HepG2 (cell line): Measurements from ENCODE around the gene PPP1R12C. TPM values are rescaled to one million over a fixed set of nuclear protein-coding genes. Genes with fewer than 3 reads are reported as not detected.

ENCODE experiments used
- ATAC-seq: fragments of 200-7000 bp; cut with Tn5 transposase; 3 replicates; pipeline ENCODE4 v1.9.1; 2020; ENCODE audit warnings: mild to moderate bottlenecking, moderate library complexity
- BruUV-seq: library from RNA; stranded (reverse); fragments of 400-500 nt; replicated peaks from 2 replicates; lab custom pipeline; 2021; lab: Mats Ljungman, UMichigan
- CTCF ChIA-PET: fragments of 300-600 bp; formaldehyde crosslinking; extraction: SDS; loops from one replicate; lab custom pipeline; 2021; ENCODE audit warnings: low total read pairs, inconsistent platforms, low intra/inter-chr PET ratio; lab: Yijun Ruan, JAX
- POLR2A ChIA-PET: fragments of 350-600 bp; sonication (Branson Sonifier 250); formaldehyde crosslinking; loops from one replicate; lab custom pipeline; 2020; ENCODE audit warnings: antibody characterized with exemption, inconsistent platforms; lab: Yijun Ruan, JAX
- DNase-seq: peaks from one replicate; pipeline ENCODE4 v3.0.0-alpha.2; 2015; ENCODE audit warnings: low spot score
- FAIRE-seq: peaks from 3 replicates; lab custom pipeline; 2011; peaks lifted over from hg19 to GRCh38; lab: Jason Lieb, UNC
- H2AFZ ChIP-seq: one replicate; pipeline ENCODE4 v1.6.1; 2011; ENCODE audit warnings: low read length, inconsistent platforms
- H3K27ac ChIP-seq: fragments of 300-600 bp; 3 replicates; pipeline ENCODE4 v1.8.0; 2011; ENCODE audit warnings: mixed run types, mild to moderate bottlenecking, mixed read lengths, low read length, inconsistent platforms; ENCODE audit not compliant: insufficient read depth; ENCODE audit errors: extremely low read length
- H3K27me3 ChIP-seq, 2 experiments: fragments of 200-600 bp in 1 of 2; 2 replicates in 1 of 2; 3 replicates in 1 of 2; pipeline versions ENCODE4 v1.6.0 to v1.8.0; 2011; ENCODE audit warnings: low read length in 2 of 2, mild to moderate bottlenecking in 2 of 2, moderate library complexity in 2 of 2, inconsistent platforms in 1 of 2; ENCODE audit not compliant: insufficient read depth in 2 of 2, control insufficient read depth in 1 of 2
- H3K36me3 ChIP-seq, 2 experiments: fragments of 200-600 bp in 1 of 2; replicated peaks in 1 of 2; 2 replicates in 1 of 2; 3 replicates in 1 of 2; pipeline versions ENCODE4 v1.5.1 to v1.8.0; 2011; ENCODE audit warnings: low read length in 2 of 2, inconsistent platforms in 1 of 2; ENCODE audit not compliant: insufficient read depth in 2 of 2, control insufficient read depth in 1 of 2
- H3K4me1 ChIP-seq: 2 replicates; pipeline ENCODE4 v1.5.1; 2012; ENCODE audit warnings: low read length, inconsistent platforms; ENCODE audit not compliant: insufficient read depth
- H3K4me2 ChIP-seq: 2 replicates; pipeline ENCODE4 v1.6.0; 2011; ENCODE audit warnings: low read depth, low read length, inconsistent platforms
- H3K4me3 ChIP-seq, 3 experiments: fragments of 200-600 bp in 1 of 3; sonication (generic), shearing (Covaris generic) in 1 of 3; replicated peaks in 1 of 3; 2 replicates each; pipeline ENCODE4 v1.5.1; 2011 to 2016; ENCODE audit warnings: low read length in 3 of 3, inconsistent platforms in 2 of 3, low read depth in 2 of 3, mild to moderate bottlenecking in 2 of 3, control low read depth in 1 of 3, mixed read lengths in 1 of 3; ENCODE audit not compliant: insufficient read depth in 1 of 3
- H3K79me2 ChIP-seq: one replicate; pipeline ENCODE4 v1.6.1; 2011; ENCODE audit warnings: low read length, inconsistent platforms; ENCODE audit not compliant: insufficient read depth
- H3K9ac ChIP-seq: 2 replicates; pipeline ENCODE4 v1.6.0; 2011; ENCODE audit warnings: mild to moderate bottlenecking, low read depth, low read length, inconsistent platforms; ENCODE audit not compliant: insufficient read depth
- H3K9me3 ChIP-seq: 2 replicates; pipeline ENCODE4 v1.5.1; 2012; ENCODE audit warnings: mild to moderate bottlenecking, low read length
- H4K20me1 ChIP-seq: 2 replicates; pipeline ENCODE4 v1.6.0; 2011; ENCODE audit warnings: inconsistent platforms, mild to moderate bottlenecking, low read length, moderate library complexity; ENCODE audit not compliant: insufficient read depth
- CBX2 ChIP-seq, 2 experiments: fragments of 200-600 bp in 1 of 2; sonication (generic); formaldehyde crosslinking in 1 of 2; IDR thresholded peaks; 2 replicates each; pipeline versions ENCODE4 v1.7.0 to v1.8.1; 2018 to 2022; ENCODE audit warnings: low read depth in 2 of 2, low read length in 1 of 2, mild to moderate bottlenecking in 1 of 2, missing genetic modification reagents in 1 of 2
- FOXO1 ChIP-seq: sonication (generic); formaldehyde crosslinking; IDR thresholded peaks from 2 replicates; pipeline ENCODE4 v1.4.0; 2020; ENCODE audit warnings: missing genetic modification reagents
- HNRNPK ChIP-seq: fragments of 200-400 bp; formaldehyde crosslinking; IDR thresholded peaks from 2 replicates; pipeline ENCODE4 v1.6.1; 2018; ENCODE audit warnings: low read length, low read depth, moderate library complexity, mild to moderate bottlenecking; ENCODE audit not compliant: poor library complexity, severe bottlenecking
- KDM1A ChIP-seq: IDR thresholded peaks from 2 replicates; pipeline ENCODE4 v1.6.1; 2016; ENCODE audit warnings: missing compliant biosample characterization
- MLX ChIP-seq: IDR thresholded peaks from 2 replicates; pipeline ENCODE4 v1.6.1; 2016
- PCBP1 ChIP-seq: fragments of 200-400 bp; formaldehyde crosslinking; IDR thresholded peaks from 2 replicates; pipeline ENCODE4 v1.6.1; 2017; ENCODE audit warnings: mild to moderate bottlenecking, low read depth, low read length, borderline replicate concordance
- ZBTB4 ChIP-seq: sonication (generic); formaldehyde crosslinking; IDR thresholded peaks from 2 replicates; pipeline ENCODE4 v1.4.0; 2020; ENCODE audit warnings: missing genetic modification reagents, mild to moderate bottlenecking, borderline replicate concordance
- ZNF121 ChIP-seq: sonication (generic); formaldehyde crosslinking; IDR thresholded peaks from 2 replicates; pipeline ENCODE4 v1.5.0; 2020; ENCODE audit warnings: mild to moderate bottlenecking, missing genetic modification reagents
- ZNF234 ChIP-seq: sonication (generic); formaldehyde crosslinking; conservative IDR thresholded peaks from 2 replicates; pipeline ENCODE4 v1.5.1; 2020; ENCODE audit warnings: mild to moderate bottlenecking, missing genetic modification reagents
- WGBS: methylation state at CpG from one replicate; pipeline ENCODE4 v1.1.6; 2017; ENCODE audit warnings: low lambda C conversion rate; 5-methylcytosine and 5-hydroxymethylcytosine counted together
- in situ Hi-C: cut with HindIII; loops from 2 replicates; pipeline ENCODE4 v1.10.0; 2017; ENCODE audit warnings: low pct_unique_long_range_greater_than_20kb; ENCODE audit not compliant: extremely low pct_ligation_motif_present
- intact Hi-C: fragments of 100-400 bp; cut with micrococcal nuclease; formaldehyde crosslinking; loops from one replicate; pipeline ENCODE4 v1.10.0; 2022; ENCODE audit not compliant: unreplicated experiment
- polyA plus RNA-seq, 8 experiments: library from polyadenylated mRNA; depleted of rRNA in 3 of 8; stranded (reverse) in 7 of 8; unstranded in 1 of 8; fragments of >200 nt; fragmentation: Illumina TruSeq in 4 of 8; extraction: Trizol in 4 of 8; gene quantifications; 2 replicates each; pipeline versions ENCODE4 v1.2.1 to v1.2.3, GENCODE V29; 2011 to 2016; ENCODE audit warnings: low read depth in 4 of 8, missing spikeins in 1 of 8, mixed read lengths in 1 of 8; ENCODE audit not compliant: insufficient read depth in 1 of 8
- total RNA-seq, 5 experiments: library from RNA; depleted of rRNA; stranded (reverse); fragments of >200 nt; fragmentation: Illumina TruSeq; extraction: Trizol; gene quantifications; 2 replicates each; pipeline ENCODE4 v1.2.3, GENCODE V29; 2016; ENCODE audit warnings: low read depth in 1 of 5

Gene PPP1R12C
- total and polyA plus RNA-seq, 2 of the 13 experiments (the other 11 are each of a cell fraction or from before 2014, with no cell fraction given), result 29.7 to 30.3 TPM

- no peak for TF ChIP-seq ZBTB4
- no peak for TF ChIP-seq ZNF121 (CRISPR knock-in tag)
- no peak for TF ChIP-seq FOXO1 (CRISPR knock-in tag)
- no peak for TF ChIP-seq CBX2 (IDR thresholded peaks at IDR 0.05; ENCODE audit: low read depth, low read length)
- no peak for TF ChIP-seq CBX2 (CRISPR knock-in tag; IDR thresholded peaks at IDR 0.05; ENCODE audit: low read depth)
- no peak for TF ChIP-seq ZNF234 (CRISPR knock-in tag)
These were observed 19.1 kb upstream of the PPP1R12C start (continued) for GRCh38 chr19:55136399-55137102.

GRCh38 chr19:55134736-55135135 is 17.3 kb upstream of the PPP1R12C start:
- ATAC-seq (no peak), FAIRE-seq (no peak), DNase-seq (no peak)
- no peak overlapping the region for H3K27ac ChIP-seq
- no peaks in the 10 kb centered on the region for H3K79me2 ChIP-seq
- in situ Hi-C loops, result no loop called here
- H3K27me3 ChIP-seq, result peaks cover 0 to 17% of the 10 kb centered on the region in 2 experiments; a peak in 1 of 5 replicates
- BruUV-seq, result no TSS peak
- CTCF ChIA-PET, result no interaction called here
- no peak overlapping the region for H3K4me2 ChIP-seq
- no peak overlapping the region for H3K9ac ChIP-seq
- no peaks in the 10 kb centered on the region for H3K4me1 ChIP-seq
- 16% methylated on average over 3 of the region's 3 CpGs for WGBS
- H3K9me3 ChIP-seq, result no peaks in the 10 kb centered on the region
- H3K4me3 ChIP-seq, result no peak overlapping the region
- H2AFZ ChIP-seq, result no peak overlapping the region
- TF ChIP-seq PCBP1 (peak; percentile 72; the same call in 1 of the 2 replicates), HNRNPK (peak; percentile 97), MLX (CRISPR knock-in tag) (no peak), KDM1A (no peak)
- TF ChIP-seq, all 625 proteins: peak for 2
- POLR2A ChIA-PET, result no interaction called here
- no peaks in the 10 kb centered on the region for H4K20me1 ChIP-seq
- H3K36me3 ChIP-seq, result no peaks in the 10 kb centered on the region
- intact Hi-C loops, result loop anchor here (5.0 kb wide), 1 partner anchor 252 kb away; no protein-coding TSS in a partner anchor
